NCI-H226 (cell line): ENCODE results near the gene ADAMTS2.

Source experiments
- DNase-seq: peaks from one replicate; pipeline ENCODE4 v3.0.0-alpha.2; 2015

The ADAMTS2 gene

GRCh38 chr5:179153341-179153901, 191.8 kb downstream of the ADAMTS2 start:
- no peak for DNase-seq

- no peak for DNase-seq
Measured at GRCh38 chr5:179152941-179153340, 192.3 kb downstream of the ADAMTS2 start.

- no peak for DNase-seq
Measured at GRCh38 chr5:179152144-179152895, 192.9 kb downstream of the ADAMTS2 start.

- DNase-seq = no peak
Measured at GRCh38 chr5:179151286-179152118, 193.8 kb downstream of the ADAMTS2 start.

- no peak for DNase-seq
Measured at GRCh38 chr5:179150011-179150410, 195.2 kb downstream of the ADAMTS2 start.

- DNase-seq = no peak
Measured at GRCh38 chr5:179149278-179149677, 196.0 kb downstream of the ADAMTS2 start.

- no peak for DNase-seq
Measured at GRCh38 chr5:179148703-179149170, 196.5 kb downstream of the ADAMTS2 start.

- no peak for DNase-seq
Measured at GRCh38 chr5:179147991-179148702, 197.1 kb downstream of the ADAMTS2 start.

- DNase-seq = no peak
Measured at GRCh38 chr5:179146277-179146676, 199.0 kb downstream of the ADAMTS2 start.

- peak; percentile 19 for DNase-seq
Measured at GRCh38 chr5:179143446-179143845, 201.8 kb downstream of the ADAMTS2 start.

GRCh38 chr5:179142434-179143198, 202.6 kb downstream of the ADAMTS2 start:
- DNase-seq = peak; percentile 6

- no peak for DNase-seq
Measured at GRCh38 chr5:179141867-179142266, 203.4 kb downstream of the ADAMTS2 start.

- no peak for DNase-seq
Measured at GRCh38 chr5:179140293-179140692, 205.0 kb downstream of the ADAMTS2 start.

GRCh38 chr5:179139936-179140235, 205.4 kb downstream of the ADAMTS2 start:
- no peak for DNase-seq

- no peak for DNase-seq
Measured at GRCh38 chr5:179139111-179139935, 205.9 kb downstream of the ADAMTS2 start.

- DNase-seq = no peak
Measured at GRCh38 chr5:179138568-179138925, 206.7 kb downstream of the ADAMTS2 start.

GRCh38 chr5:179137643-179138567, 207.4 kb downstream of the ADAMTS2 start:
- no peak for DNase-seq

GRCh38 chr5:179137016-179137642, 208.1 kb downstream of the ADAMTS2 start:
- DNase-seq = no peak

- no peak for DNase-seq
Measured at GRCh38 chr5:179135441-179136215, 209.6 kb downstream of the ADAMTS2 start.
